ENCODE data around the gene SLC29A1.
"Not testable (repeated sequence)": the region's sequence is repeated elsewhere in the genome, so short reads cannot be mapped to it uniquely, and the experiment has no call there.

The SLC29A1 gene

GRCh38 chr6:44221291-44221960, 2.0 kb upstream of the SLC29A1 start:
- DNase-seq (ENCODE audit: extremely low spot score, insufficient read length, low read depth), result peak; percentile 46
- peak; percentile 54 for FAIRE-seq

GRCh38 chr6:44221961-44222335, 1.4 kb upstream of the SLC29A1 start:
- FAIRE-seq, result no peak
- no peak for DNase-seq (ENCODE audit: extremely low spot score, insufficient read length, low read depth)

DNA sequence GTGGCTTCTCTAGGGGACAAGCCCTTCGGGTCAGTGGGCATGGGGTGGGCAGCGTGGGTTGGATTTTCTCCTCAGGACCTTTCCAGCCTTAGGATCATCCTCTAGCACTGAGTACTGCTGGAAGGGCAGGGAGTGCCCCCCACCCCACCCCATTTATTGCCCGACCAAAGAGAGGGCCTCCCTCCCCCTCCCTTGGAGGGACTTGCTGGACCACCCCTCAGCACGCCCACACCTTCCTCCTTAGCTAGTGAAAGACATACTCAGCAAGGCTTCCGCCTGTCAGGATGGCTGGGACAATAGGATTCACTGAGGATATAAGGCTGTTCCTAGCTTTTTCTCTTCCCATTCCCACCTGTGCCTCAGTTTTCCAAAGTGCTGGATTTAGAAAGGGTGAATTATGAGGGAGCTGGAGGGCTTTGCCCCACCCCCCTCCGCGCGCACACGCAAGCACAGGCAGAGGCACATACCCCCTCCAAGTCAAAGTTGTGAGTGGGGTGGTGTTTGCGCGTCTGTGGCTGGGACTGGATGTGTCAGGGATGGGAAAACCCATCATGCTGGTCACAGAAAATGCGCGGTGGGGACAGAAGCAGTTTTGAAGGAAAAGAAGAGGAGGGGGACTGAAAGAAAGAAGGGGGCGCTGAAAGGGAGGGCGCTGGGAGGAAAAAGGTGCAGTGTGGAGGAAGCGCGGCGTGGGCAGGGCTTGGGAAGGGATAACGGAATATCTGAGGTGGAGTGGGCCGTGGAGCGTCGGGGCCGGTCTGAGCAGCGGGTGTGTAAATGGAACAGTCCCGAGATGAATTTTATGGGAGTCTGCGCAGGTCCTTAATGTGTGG, 693 bp upstream of the SLC29A1 start:
- no peak for FAIRE-seq

DNA sequence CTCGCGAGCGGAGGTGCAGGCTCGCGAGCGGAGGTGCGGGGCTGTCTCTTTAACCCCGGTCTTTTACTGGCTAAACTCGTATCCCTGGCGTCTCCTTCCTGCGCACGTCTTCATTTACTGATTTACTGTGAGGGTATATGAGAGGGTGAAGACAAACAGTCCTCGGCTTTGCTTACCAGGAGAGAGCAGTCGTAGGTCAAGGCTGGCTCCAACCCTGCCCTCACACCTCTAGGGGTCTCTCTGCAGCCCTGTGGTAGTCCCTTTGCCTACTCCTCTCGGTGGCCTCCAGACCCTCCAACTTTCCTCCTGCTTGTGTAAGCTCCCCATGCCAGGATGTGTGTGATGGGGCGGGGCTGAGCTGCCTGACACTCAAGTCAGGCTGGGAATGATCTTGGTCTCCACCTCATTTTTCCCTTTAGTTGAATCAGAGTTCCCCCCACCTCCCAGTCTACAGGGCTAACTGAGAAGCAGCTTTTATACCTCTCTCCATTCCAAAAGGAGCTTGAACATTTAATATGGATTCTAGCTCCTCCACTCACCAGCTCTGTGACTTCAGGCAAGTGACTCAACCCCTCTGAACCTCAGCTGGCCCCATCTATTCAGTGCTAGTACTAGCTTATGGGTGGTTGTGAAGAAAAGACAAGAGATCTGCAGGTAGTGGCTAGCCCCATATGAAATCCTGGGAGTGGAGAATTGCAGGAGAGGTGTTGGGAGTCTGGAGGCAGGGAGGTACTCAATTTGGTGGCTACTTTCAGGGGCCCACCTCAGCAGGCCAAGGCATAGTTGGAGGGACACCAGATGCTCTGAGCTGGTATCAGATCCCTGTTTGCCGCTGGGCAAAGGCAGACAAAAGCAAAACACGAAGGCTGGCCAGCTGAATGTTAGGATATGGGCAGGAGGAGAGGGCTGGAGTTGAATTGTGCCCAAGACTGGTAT, 902 bp downstream of the SLC29A1 start:
- FAIRE-seq (peak; percentile 42), DNase-seq (ENCODE audit: extremely low spot score, insufficient read length, low read depth) (no peak)

More for the DNA sequence above, 693 bp upstream of the SLC29A1 start:
- no peak for DNase-seq (ENCODE audit: extremely low spot score, insufficient read length, low read depth)

DNA sequence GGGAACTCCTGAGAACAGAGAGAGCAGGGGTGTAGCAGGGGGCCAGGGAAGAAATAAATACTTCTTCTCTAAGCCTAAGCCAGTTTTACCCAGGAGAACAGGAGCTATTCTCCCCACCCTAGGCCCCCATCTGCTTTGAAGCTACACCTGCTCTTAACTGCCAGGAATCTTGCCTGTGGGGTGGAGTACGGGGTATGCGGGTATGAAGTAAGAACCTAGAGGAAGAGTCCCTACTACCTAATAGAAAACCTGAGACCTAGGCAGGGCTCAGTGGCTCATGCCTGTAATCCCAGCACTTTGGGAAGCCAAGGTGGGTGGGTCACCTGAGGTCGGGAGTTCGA, 1.5 kb downstream of the SLC29A1 start:
- no peak for FAIRE-seq

GRCh38 chr6:44225579-44226325, 2.4 kb downstream of the SLC29A1 start:
- no peak for DNase-seq (ENCODE audit: extremely low spot score, insufficient read length, low read depth)
- no peak for FAIRE-seq

More for the DNA sequence above, 1.5 kb downstream of the SLC29A1 start:
- no peak for DNase-seq (ENCODE audit: extremely low spot score, insufficient read length, low read depth)

- DNase-seq (ENCODE audit: extremely low spot score, insufficient read length, low read depth), result no peak
- no peak for FAIRE-seq
These were observed 3.2 kb downstream of the SLC29A1 start for GRCh38 chr6:44226368-44227147.

DNA sequence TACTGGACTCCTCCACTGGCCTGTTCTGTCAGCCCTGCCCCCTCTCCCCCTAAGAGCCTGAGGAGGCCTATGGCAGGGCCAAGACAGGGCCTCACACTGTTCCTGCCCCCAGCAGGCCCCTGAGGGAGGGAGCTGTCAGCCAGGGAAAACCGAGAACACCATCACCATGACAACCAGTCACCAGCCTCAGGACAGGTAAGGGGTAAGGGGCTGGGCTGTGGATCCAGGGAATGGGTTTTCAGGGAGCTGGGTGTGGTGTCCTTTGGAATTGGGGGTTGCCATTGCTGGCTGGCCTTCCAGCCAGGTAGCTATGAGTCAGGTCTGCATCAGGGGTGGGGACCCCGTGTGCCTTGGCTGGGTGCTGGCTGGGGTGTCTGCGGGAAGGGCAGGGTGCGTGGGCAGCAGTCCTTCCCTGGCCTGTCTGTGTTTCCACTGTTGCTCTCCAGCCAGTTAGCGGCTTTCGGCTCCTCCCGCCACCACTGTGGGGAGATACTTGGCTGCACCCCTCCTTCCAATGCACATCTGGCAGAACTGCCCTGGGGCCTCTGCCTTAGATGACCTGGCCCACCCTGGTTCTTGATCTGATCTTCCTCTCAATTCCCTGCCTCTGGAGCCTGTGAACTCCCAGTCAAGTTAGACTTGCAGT, 3.9 kb downstream of the SLC29A1 start:
- DNase-seq (ENCODE audit: extremely low spot score, insufficient read length, low read depth) (no peak), FAIRE-seq (no peak)

DNA sequence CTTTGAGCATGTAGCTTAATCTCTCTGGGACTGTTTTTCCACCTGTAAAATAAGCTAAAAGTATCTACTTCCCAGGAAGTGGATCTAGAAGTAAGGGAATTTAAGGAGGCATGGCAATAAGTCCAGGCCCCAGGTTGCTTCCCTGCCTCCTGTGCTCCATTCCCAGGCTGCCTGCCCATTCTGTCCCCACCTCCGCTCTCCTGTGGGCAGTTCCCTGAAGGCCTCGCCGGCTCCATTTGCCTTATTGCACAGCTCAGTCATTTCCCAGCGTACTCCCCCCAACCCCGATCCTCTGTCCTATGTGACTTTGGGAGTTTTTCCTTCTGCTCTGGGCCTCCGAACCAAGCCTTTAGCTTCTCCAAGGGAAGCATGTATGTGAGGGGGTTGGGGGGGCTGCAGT, 4.6 kb downstream of the SLC29A1 start:
- no peak for DNase-seq (ENCODE audit: extremely low spot score, insufficient read length, low read depth)
- no peak for FAIRE-seq

DNA sequence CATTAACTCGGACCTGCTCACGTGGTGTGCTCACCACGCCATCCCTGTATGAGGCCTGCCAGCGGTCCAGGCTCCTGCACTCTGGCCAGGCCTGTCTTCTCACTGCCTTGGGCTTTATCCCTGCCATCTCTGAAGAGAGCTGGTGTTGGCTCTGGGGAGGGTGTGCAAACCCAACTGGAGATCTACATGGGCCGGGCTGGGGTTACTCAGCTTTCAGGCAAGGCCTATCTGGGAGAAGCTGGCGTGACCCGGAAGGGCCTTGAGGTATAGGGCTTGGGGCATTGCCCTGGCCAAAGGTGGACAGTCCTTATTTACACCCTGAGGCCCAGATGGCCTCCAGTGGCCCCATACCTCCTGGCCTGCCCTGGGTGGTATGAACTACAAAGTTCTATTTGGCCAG, 5.0 kb downstream of the SLC29A1 start:
- DNase-seq (ENCODE audit: extremely low spot score, insufficient read length, low read depth) (no peak), FAIRE-seq (no peak)

DNA sequence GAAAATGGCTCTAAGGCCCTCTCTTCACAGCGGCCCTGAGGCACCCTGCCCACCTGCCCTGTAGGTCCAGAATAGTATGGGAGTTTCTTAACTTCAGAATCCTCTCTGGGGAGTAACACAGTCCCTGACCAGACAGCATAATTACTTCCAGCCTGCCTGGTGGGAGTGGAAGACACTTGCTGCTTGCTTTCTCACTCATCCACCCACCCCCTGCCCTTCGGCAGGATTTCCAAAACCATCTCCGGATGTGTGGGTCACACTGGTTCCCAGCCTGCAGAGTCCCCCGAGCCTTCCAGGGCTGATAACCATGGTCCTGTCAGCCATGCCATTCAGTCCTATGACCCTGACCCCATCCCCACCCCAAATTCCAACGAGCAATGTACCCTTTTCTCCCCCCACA, 5.4 kb downstream of the SLC29A1 start:
- DNase-seq (ENCODE audit: extremely low spot score, insufficient read length, low read depth) (no peak), FAIRE-seq (no peak)

GRCh38 chr6:44229376-44230033, 6.1 kb downstream of the SLC29A1 start:
- DNase-seq (ENCODE audit: extremely low spot score, insufficient read length, low read depth) (no peak), FAIRE-seq (no peak)

- no peak for FAIRE-seq
- no peak for DNase-seq (ENCODE audit: extremely low spot score, insufficient read length, low read depth)
These were observed 6.8 kb downstream of the SLC29A1 start for GRCh38 chr6:44230034-44230675.

GRCh38 chr6:44231426-44231825, 8.0 kb downstream of the SLC29A1 start:
- FAIRE-seq; DNase-seq (ENCODE audit: extremely low spot score, insufficient read length, low read depth): not testable (repeated sequence)

DNA sequence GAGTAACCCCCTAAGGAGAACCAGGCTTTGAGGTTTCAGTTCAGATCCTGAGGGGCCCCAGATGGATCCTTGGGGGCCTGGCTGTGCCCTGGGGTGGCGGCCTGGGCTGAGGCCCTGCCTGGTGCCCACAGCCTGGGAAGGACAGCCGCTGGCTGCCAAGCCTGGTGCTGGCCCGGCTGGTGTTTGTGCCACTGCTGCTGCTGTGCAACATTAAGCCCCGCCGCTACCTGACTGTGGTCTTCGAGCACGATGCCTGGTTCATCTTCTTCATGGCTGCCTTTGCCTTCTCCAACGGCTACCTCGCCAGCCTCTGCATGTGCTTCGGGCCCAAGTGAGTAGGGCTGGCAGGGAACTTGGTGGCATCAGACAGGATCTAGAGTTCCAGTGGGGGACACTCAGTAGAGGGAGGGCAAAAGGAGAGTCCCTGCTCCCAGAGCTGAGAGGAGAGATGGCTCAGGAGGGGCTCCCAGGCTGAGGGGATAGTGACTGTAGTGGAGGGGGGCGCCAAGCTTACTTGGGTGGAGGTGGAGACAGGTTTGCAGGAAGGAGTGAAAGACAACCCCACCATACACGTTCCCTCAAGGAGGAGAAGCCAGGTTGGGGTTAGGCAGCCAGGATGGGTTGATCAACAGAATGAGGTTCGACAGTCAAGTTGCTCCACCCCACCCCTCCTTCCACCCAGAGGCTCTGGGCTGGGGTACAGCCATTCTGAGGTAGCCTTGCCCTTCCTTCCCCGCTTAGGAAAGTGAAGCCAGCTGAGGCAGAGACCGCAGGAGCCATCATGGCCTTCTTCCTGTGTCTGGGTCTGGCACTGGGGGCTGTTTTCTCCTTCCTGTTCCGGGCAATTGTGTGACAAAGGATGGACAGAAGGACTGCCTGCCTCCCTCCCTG, 9.5 kb downstream of the SLC29A1 start:
- FAIRE-seq, result no peak
- DNase-seq (ENCODE audit: extremely low spot score, insufficient read length, low read depth), result no peak

DNA sequence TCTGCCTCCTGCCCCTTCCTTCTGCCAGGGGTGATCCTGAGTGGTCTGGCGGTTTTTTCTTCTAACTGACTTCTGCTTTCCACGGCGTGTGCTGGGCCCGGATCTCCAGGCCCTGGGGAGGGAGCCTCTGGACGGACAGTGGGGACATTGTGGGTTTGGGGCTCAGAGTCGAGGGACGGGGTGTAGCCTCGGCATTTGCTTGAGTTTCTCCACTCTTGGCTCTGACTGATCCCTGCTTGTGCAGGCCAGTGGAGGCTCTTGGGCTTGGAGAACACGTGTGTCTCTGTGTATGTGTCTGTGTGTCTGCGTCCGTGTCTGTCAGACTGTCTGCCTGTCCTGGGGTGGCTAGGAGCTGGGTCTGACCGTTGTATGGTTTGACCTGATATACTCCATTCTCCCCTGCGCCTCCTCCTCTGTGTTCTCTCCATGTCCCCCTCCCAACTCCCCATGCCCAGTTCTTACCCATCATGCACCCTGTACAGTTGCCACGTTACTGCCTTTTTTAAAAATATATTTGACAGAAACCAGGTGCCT, 10.2 kb downstream of the SLC29A1 start:
- FAIRE-seq (no peak), DNase-seq (ENCODE audit: extremely low spot score, insufficient read length, low read depth) (no peak)
